ENCODE measurements around the gene PVRIG. TPM values are rescaled to one million over a fixed set of nuclear protein-coding genes. Genes with fewer than 3 reads are reported as not detected.
"Not testable (repeated sequence)": the region's sequence is repeated elsewhere in the genome, so short reads cannot be mapped to it uniquely, and the experiment has no call there.

The PVRIG gene
- polyA plus RNA-seq, 1 donor from 2014 or later = 0.16 TPM

GRCh38 chr7:100215895-100216294 lies 3.9 kb upstream of the PVRIG start:
- no peak overlapping the region for H2AFZ ChIP-seq (ENCODE audit: low read depth, low read length)
- H3K9ac ChIP-seq (ENCODE audit: low read length) = no peak overlapping the region
- H3K9me2 ChIP-seq (ENCODE audit: insufficient read depth, low read length) = no peaks in the 10 kb centered on the region

GRCh38 chr7:100217934-100218333 lies 1.8 kb upstream of the PVRIG start:
- not testable (repeated sequence) for H3K27ac ChIP-seq (ENCODE audit: low read length); H2AFZ ChIP-seq (ENCODE audit: low read depth, low read length); H3K27me3 ChIP-seq (ENCODE audit: insufficient read depth, low read depth, low read length); H3F3A ChIP-seq (ENCODE audit: insufficient read depth, low read length, poor library complexity, severe bottlenecking); H3K9ac ChIP-seq (ENCODE audit: low read length); H3K79me2 ChIP-seq (replicated peaks; ENCODE audit: insufficient read depth, low read length); H3K36me3 ChIP-seq (ENCODE audit: insufficient read depth, low read length); H3K4me3 ChIP-seq (ENCODE audit: low read length); H3K4me2 ChIP-seq (ENCODE audit: low read length); H3K9me2 ChIP-seq (ENCODE audit: insufficient read depth, low read length); H3K9me3 ChIP-seq (ENCODE audit: low read length); H4K20me1 ChIP-seq (ENCODE audit: insufficient read depth)
- peak; percentile 42 for TF ChIP-seq CTCF (IDR thresholded peaks at IDR 0.05; ENCODE audit: poor library complexity, severe bottlenecking)

More at GRCh38 chr7:100215895-100216294, 3.9 kb upstream of the PVRIG start:
- H4K20me1 ChIP-seq (ENCODE audit: insufficient read depth) = no peaks in the 10 kb centered on the region
- no peaks in the 10 kb centered on the region for H3K36me3 ChIP-seq (ENCODE audit: insufficient read depth, low read length)
- no peak overlapping the region for H3K4me2 ChIP-seq (ENCODE audit: low read length)
- H3F3A ChIP-seq (ENCODE audit: insufficient read depth, low read length, poor library complexity, severe bottlenecking) = no peaks in the 10 kb centered on the region
- H3K27ac ChIP-seq (ENCODE audit: low read length) = no peak overlapping the region
- no peaks in the 10 kb centered on the region for H3K79me2 ChIP-seq (replicated peaks; ENCODE audit: insufficient read depth, low read length)
- no peak overlapping the region for H3K4me3 ChIP-seq (ENCODE audit: low read length)
- H3K27me3 ChIP-seq (ENCODE audit: insufficient read depth, low read depth, low read length) = no peaks in the 10 kb centered on the region
- H3K9me3 ChIP-seq (ENCODE audit: low read length) = no peaks in the 10 kb centered on the region
- TF ChIP-seq TAF1 (IDR thresholded peaks at IDR 0.05; ENCODE audit: low read depth) = no peak
- no peak for TF ChIP-seq MXI1 (conservative IDR thresholded peaks at IDR 0.05; ENCODE audit: poor library complexity, severe bottlenecking)
- no peak for TF ChIP-seq CTCF (IDR thresholded peaks at IDR 0.05; ENCODE audit: poor library complexity, severe bottlenecking)
- no peak for TF ChIP-seq RAD21 (conservative IDR thresholded peaks at IDR 0.05)
- no peak for TF ChIP-seq EP300 (conservative IDR thresholded peaks at IDR 0.05; ENCODE audit: poor library complexity, severe bottlenecking)

- Histone ChIP-seq H3K79me2 (replicated peaks; ENCODE audit: insufficient read depth, low read length) (no peaks in the 10 kb centered on the region), H3K4me3 (ENCODE audit: low read length) (no peak overlapping the region), H3F3A (ENCODE audit: insufficient read depth, low read length, poor library complexity, severe bottlenecking) (no peaks in the 10 kb centered on the region), H4K20me1 (ENCODE audit: insufficient read depth) (no peaks in the 10 kb centered on the region), H3K9me3 (ENCODE audit: low read length) (no peaks in the 10 kb centered on the region), H3K9ac (ENCODE audit: low read length) (no peak overlapping the region), H3K4me2 (ENCODE audit: low read length) (no peak overlapping the region), H2AFZ (ENCODE audit: low read depth, low read length) (no peak overlapping the region), H3K27me3 (ENCODE audit: insufficient read depth, low read depth, low read length) (no peaks in the 10 kb centered on the region), H3K9me2 (ENCODE audit: insufficient read depth, low read length) (no peaks in the 10 kb centered on the region), H3K27ac (ENCODE audit: low read length) (no peak overlapping the region), H3K36me3 (ENCODE audit: insufficient read depth, low read length) (no peaks in the 10 kb centered on the region)
- no peak for TF ChIP-seq POLR2AphosphoS5 (IDR thresholded peaks at IDR 0.05)
- no peak for TF ChIP-seq SMC3 (conservative IDR thresholded peaks at IDR 0.05; ENCODE audit: poor library complexity)
- no peak for TF ChIP-seq CTCF (IDR thresholded peaks at IDR 0.05; ENCODE audit: poor library complexity, severe bottlenecking)
- TF ChIP-seq MXI1 (conservative IDR thresholded peaks at IDR 0.05; ENCODE audit: poor library complexity, severe bottlenecking) = no peak
- no peak for TF ChIP-seq EZH2 (IDR thresholded peaks at IDR 0.05; ENCODE audit: borderline replicate concordance, insufficient read depth, low read length, poor library complexity, severe bottlenecking)
- no peak for TF ChIP-seq RAD21 (conservative IDR thresholded peaks at IDR 0.05)
- TF ChIP-seq REST (IDR thresholded peaks at IDR 0.05; ENCODE audit: borderline replicate concordance) = no peak
- TF ChIP-seq EP300 (conservative IDR thresholded peaks at IDR 0.05; ENCODE audit: poor library complexity, severe bottlenecking) = no peak
- TF ChIP-seq TAF1 (IDR thresholded peaks at IDR 0.05; ENCODE audit: low read depth) = no peak
Measured at GRCh38 chr7:100219271-100219737, 445 bp upstream of the PVRIG start.

All from neural cell (in vitro differentiated cells).